ENCODE data around the gene ITGA8.
"Not testable (repeated sequence)": the region's sequence is repeated elsewhere in the genome, so short reads cannot be mapped to it uniquely, and the experiment has no call there.

Gene ITGA8

GRCh38 chr10:15557168-15557567 lies 162.6 kb downstream of the ITGA8 start:
- not testable (repeated sequence) for H3K36me3 ChIP-seq (ENCODE audit: control insufficient read depth, insufficient read depth, low read length); H3K27me3 ChIP-seq (ENCODE audit: control insufficient read depth, insufficient read depth, low read length); H3K27ac ChIP-seq (ENCODE audit: low read depth, low read length); H3K4me1 ChIP-seq (ENCODE audit: control insufficient read depth, insufficient read depth, low read length); H3K4me3 ChIP-seq (ENCODE audit: low read length); H3K9ac ChIP-seq (ENCODE audit: low read length)

GRCh38 chr10:15550950-15551349 lies 168.8 kb downstream of the ITGA8 start:
- Histone ChIP-seq H3K27me3 (ENCODE audit: control insufficient read depth, insufficient read depth, low read length) (no peaks in the 10 kb centered on the region), H3K4me3 (ENCODE audit: low read length) (no peak overlapping the region), H3K4me1 (ENCODE audit: control insufficient read depth, insufficient read depth, low read length) (no peaks in the 10 kb centered on the region), H3K27ac (ENCODE audit: low read depth, low read length) (no peak overlapping the region), H3K36me3 (ENCODE audit: control insufficient read depth, insufficient read depth, low read length) (no peaks in the 10 kb centered on the region), H3K9ac (ENCODE audit: low read length) (no peak overlapping the region)

GRCh38 chr10:15548331-15548730 lies 171.4 kb downstream of the ITGA8 start:
- Histone ChIP-seq H3K4me3 (ENCODE audit: low read length) (no peak overlapping the region), H3K9ac (ENCODE audit: low read length) (no peak overlapping the region), H3K4me1 (ENCODE audit: control insufficient read depth, insufficient read depth, low read length) (no peaks in the 10 kb centered on the region), H3K36me3 (ENCODE audit: control insufficient read depth, insufficient read depth, low read length) (no peaks in the 10 kb centered on the region), H3K27ac (ENCODE audit: low read depth, low read length) (no peak overlapping the region), H3K27me3 (ENCODE audit: control insufficient read depth, insufficient read depth, low read length) (no peaks in the 10 kb centered on the region)

- Histone ChIP-seq H3K27me3 (ENCODE audit: control insufficient read depth, insufficient read depth, low read length) (no peaks in the 10 kb centered on the region), H3K27ac (ENCODE audit: low read depth, low read length) (no peak overlapping the region), H3K4me3 (ENCODE audit: low read length) (no peak overlapping the region), H3K9ac (ENCODE audit: low read length) (no peak overlapping the region), H3K4me1 (ENCODE audit: control insufficient read depth, insufficient read depth, low read length) (no peaks in the 10 kb centered on the region), H3K36me3 (ENCODE audit: control insufficient read depth, insufficient read depth, low read length) (no peaks in the 10 kb centered on the region)
Observed at GRCh38 chr10:15546606-15547005, 173.1 kb downstream of the ITGA8 start.

- H3K27ac ChIP-seq (ENCODE audit: low read depth, low read length) = no peak overlapping the region
- H3K27me3 ChIP-seq (ENCODE audit: control insufficient read depth, insufficient read depth, low read length) = no peaks in the 10 kb centered on the region
- no peaks in the 10 kb centered on the region for H3K4me1 ChIP-seq (ENCODE audit: control insufficient read depth, insufficient read depth, low read length)
- no peak overlapping the region for H3K9ac ChIP-seq (ENCODE audit: low read length)
- no peak overlapping the region for H3K4me3 ChIP-seq (ENCODE audit: low read length)
- no peaks in the 10 kb centered on the region for H3K36me3 ChIP-seq (ENCODE audit: control insufficient read depth, insufficient read depth, low read length)
Observed at GRCh38 chr10:15545884-15546283, 173.8 kb downstream of the ITGA8 start.

GRCh38 chr10:15545266-15545665 lies 174.5 kb downstream of the ITGA8 start:
- Histone ChIP-seq H3K27me3 (ENCODE audit: control insufficient read depth, insufficient read depth, low read length) (no peaks in the 10 kb centered on the region), H3K27ac (ENCODE audit: low read depth, low read length) (no peak overlapping the region), H3K9ac (ENCODE audit: low read length) (no peak overlapping the region), H3K36me3 (ENCODE audit: control insufficient read depth, insufficient read depth, low read length) (no peaks in the 10 kb centered on the region), H3K4me1 (ENCODE audit: control insufficient read depth, insufficient read depth, low read length) (no peaks in the 10 kb centered on the region), H3K4me3 (ENCODE audit: low read length) (no peak overlapping the region)

GRCh38 chr10:15543994-15544393 lies 175.7 kb downstream of the ITGA8 start:
- Histone ChIP-seq H3K27ac (ENCODE audit: low read depth, low read length) (no peak overlapping the region), H3K4me3 (ENCODE audit: low read length) (no peak overlapping the region), H3K36me3 (ENCODE audit: control insufficient read depth, insufficient read depth, low read length) (no peaks in the 10 kb centered on the region), H3K9ac (ENCODE audit: low read length) (no peak overlapping the region), H3K27me3 (ENCODE audit: control insufficient read depth, insufficient read depth, low read length) (no peaks in the 10 kb centered on the region), H3K4me1 (ENCODE audit: control insufficient read depth, insufficient read depth, low read length) (no peaks in the 10 kb centered on the region)

GRCh38 chr10:15542817-15543216 lies 176.9 kb downstream of the ITGA8 start:
- no peak overlapping the region for H3K9ac ChIP-seq (ENCODE audit: low read length)
- no peak overlapping the region for H3K27ac ChIP-seq (ENCODE audit: low read depth, low read length)
- H3K36me3 ChIP-seq (ENCODE audit: control insufficient read depth, insufficient read depth, low read length) = no peaks in the 10 kb centered on the region
- H3K4me3 ChIP-seq (ENCODE audit: low read length) = no peak overlapping the region
- H3K4me1 ChIP-seq (ENCODE audit: control insufficient read depth, insufficient read depth, low read length) = no peaks in the 10 kb centered on the region
- no peaks in the 10 kb centered on the region for H3K27me3 ChIP-seq (ENCODE audit: control insufficient read depth, insufficient read depth, low read length)

- Histone ChIP-seq H3K27ac (ENCODE audit: low read depth, low read length) (no peak overlapping the region), H3K27me3 (ENCODE audit: control insufficient read depth, insufficient read depth, low read length) (no peaks in the 10 kb centered on the region), H3K36me3 (ENCODE audit: control insufficient read depth, insufficient read depth, low read length) (no peaks in the 10 kb centered on the region), H3K9ac (ENCODE audit: low read length) (no peak overlapping the region), H3K4me3 (ENCODE audit: low read length) (no peak overlapping the region), H3K4me1 (ENCODE audit: control insufficient read depth, insufficient read depth, low read length) (no peaks in the 10 kb centered on the region)
Observed at GRCh38 chr10:15541376-15541775, 178.3 kb downstream of the ITGA8 start.

GRCh38 chr10:15540727-15541126 lies 179.0 kb downstream of the ITGA8 start:
- no peaks in the 10 kb centered on the region for H3K36me3 ChIP-seq (ENCODE audit: control insufficient read depth, insufficient read depth, low read length)

GRCh38 chr10:15539262-15539661 lies 180.5 kb downstream of the ITGA8 start:
- no peak overlapping the region for H3K27ac ChIP-seq (ENCODE audit: low read depth, low read length)
- H3K36me3 ChIP-seq (ENCODE audit: control insufficient read depth, insufficient read depth, low read length) = no peaks in the 10 kb centered on the region
- no peak overlapping the region for H3K9ac ChIP-seq (ENCODE audit: low read length)
- H3K4me1 ChIP-seq (ENCODE audit: control insufficient read depth, insufficient read depth, low read length) = no peaks in the 10 kb centered on the region
- H3K4me3 ChIP-seq (ENCODE audit: low read length) = no peak overlapping the region
- H3K27me3 ChIP-seq (ENCODE audit: control insufficient read depth, insufficient read depth, low read length) = no peaks in the 10 kb centered on the region

More at GRCh38 chr10:15540727-15541126, 179.0 kb downstream of the ITGA8 start:
- H3K4me3 ChIP-seq (ENCODE audit: low read length) = no peak overlapping the region
- no peaks in the 10 kb centered on the region for H3K27me3 ChIP-seq (ENCODE audit: control insufficient read depth, insufficient read depth, low read length)
- H3K4me1 ChIP-seq (ENCODE audit: control insufficient read depth, insufficient read depth, low read length) = no peaks in the 10 kb centered on the region
- no peak overlapping the region for H3K9ac ChIP-seq (ENCODE audit: low read length)
- H3K27ac ChIP-seq (ENCODE audit: low read depth, low read length) = no peak overlapping the region

- H3K27me3 ChIP-seq (ENCODE audit: control insufficient read depth, insufficient read depth, low read length); H3K9ac ChIP-seq (ENCODE audit: low read length); H3K27ac ChIP-seq (ENCODE audit: low read depth, low read length); H3K4me1 ChIP-seq (ENCODE audit: control insufficient read depth, insufficient read depth, low read length); H3K4me3 ChIP-seq (ENCODE audit: low read length); H3K36me3 ChIP-seq (ENCODE audit: control insufficient read depth, insufficient read depth, low read length): not testable (repeated sequence)
Observed at GRCh38 chr10:15534928-15535538, 184.7 kb downstream of the ITGA8 start.

GRCh38 chr10:15531927-15532722 lies 187.6 kb downstream of the ITGA8 start:
- no peaks in the 10 kb centered on the region for H3K27me3 ChIP-seq (ENCODE audit: control insufficient read depth, insufficient read depth, low read length)
- no peak overlapping the region for H3K9ac ChIP-seq (ENCODE audit: low read length)
- H3K27ac ChIP-seq (ENCODE audit: low read depth, low read length) = no peak overlapping the region
- no peak overlapping the region for H3K4me3 ChIP-seq (ENCODE audit: low read length)
- H3K4me1 ChIP-seq (ENCODE audit: control insufficient read depth, insufficient read depth, low read length) = no peaks in the 10 kb centered on the region
- no peaks in the 10 kb centered on the region for H3K36me3 ChIP-seq (ENCODE audit: control insufficient read depth, insufficient read depth, low read length)
